22Rv1 (cell line): ENCODE results near the gene HMOX1.

Source experiments
- ZFX ChIP-seq: fragments of 450-650 bp; IDR thresholded peaks from 2 replicates; pipeline ENCODE4 v1.6.1; 2017; ENCODE audit warnings: antibody characterized with exemption, borderline replicate concordance
- TF ChIP-seq, protein P1 (sequence below): fragments of 450-650 bp; IDR thresholded peaks from 2 replicates; pipeline ENCODE4 v1.5.1; 2017; ENCODE audit warnings: mild to moderate bottlenecking

DNA sequence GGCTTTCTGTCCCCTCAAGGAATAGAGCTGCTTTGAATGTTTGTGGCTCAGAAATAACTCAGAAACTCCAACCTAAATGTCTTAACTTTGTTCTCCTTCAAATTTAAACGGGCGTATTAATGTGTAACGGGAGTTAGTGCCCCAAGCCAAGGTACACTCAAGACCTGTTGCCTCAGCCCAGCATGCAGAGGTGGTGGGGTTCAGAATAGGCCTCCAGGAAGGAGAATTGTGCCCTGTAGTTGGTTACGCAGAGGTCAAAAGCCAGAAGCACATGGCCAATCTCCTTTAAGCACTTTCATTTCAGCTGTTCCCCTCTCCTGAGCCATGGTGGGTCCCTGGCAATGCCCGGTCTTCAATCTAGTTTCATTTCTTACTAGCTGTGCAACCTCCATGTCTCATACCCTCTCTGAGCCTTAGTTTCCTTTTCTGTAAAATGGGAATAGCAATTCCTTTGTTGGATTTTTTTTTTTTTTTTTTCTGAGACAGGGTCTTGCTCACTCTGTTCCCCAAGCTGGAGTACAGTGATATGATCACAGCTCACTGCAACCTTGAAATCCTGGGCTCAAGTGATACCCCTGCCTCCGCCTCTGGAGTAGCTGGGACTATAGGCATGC lies 4.2 kb downstream of the HMOX1 start:
- TF ChIP-seq, protein P1, sequence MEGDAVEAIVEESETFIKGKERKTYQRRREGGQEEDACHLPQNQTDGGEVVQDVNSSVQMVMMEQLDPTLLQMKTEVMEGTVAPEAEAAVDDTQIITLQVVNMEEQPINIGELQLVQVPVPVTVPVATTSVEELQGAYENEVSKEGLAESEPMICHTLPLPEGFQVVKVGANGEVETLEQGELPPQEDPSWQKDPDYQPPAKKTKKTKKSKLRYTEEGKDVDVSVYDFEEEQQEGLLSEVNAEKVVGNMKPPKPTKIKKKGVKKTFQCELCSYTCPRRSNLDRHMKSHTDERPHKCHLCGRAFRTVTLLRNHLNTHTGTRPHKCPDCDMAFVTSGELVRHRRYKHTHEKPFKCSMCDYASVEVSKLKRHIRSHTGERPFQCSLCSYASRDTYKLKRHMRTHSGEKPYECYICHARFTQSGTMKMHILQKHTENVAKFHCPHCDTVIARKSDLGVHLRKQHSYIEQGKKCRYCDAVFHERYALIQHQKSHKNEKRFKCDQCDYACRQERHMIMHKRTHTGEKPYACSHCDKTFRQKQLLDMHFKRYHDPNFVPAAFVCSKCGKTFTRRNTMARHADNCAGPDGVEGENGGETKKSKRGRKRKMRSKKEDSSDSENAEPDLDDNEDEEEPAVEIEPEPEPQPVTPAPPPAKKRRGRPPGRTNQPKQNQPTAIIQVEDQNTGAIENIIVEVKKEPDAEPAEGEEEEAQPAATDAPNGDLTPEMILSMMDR = no peak
- no peak for TF ChIP-seq ZFX
